Natural killer cell (primary cell): ENCODE measurements around the gene MYD88. TPM values are rescaled to one million over a fixed set of nuclear protein-coding genes. Genes with fewer than 3 reads are reported as not detected.
A peak's percentile ranks its signal among the peaks of the same experiment; 100 is the strongest.

Experiments
- ATAC-seq, 3 donors: fragments of 150-1000 bp in 2 of 3; fragments of 200-7000 bp in 1 of 3; cut with Tn5 transposase; 1 replicate in 1 of 3; 2 replicates in 2 of 3; pipeline ENCODE4 v1.10.0; 2021; ENCODE audit warnings: mild to moderate bottlenecking in 2 of 3, moderate library complexity in 2 of 3
- DNase-seq, 2 donors: peaks; one replicate each; pipeline versions ENCODE4 v3.0.0 to v3.0.0-alpha.2; 2013 to 2021; ENCODE audit warnings: mixed read lengths in 1 of 2
- H3K27ac ChIP-seq: one replicate; pipeline ENCODE4 v1.5.1; 2013; ENCODE audit warnings: mild to moderate bottlenecking, low read length
- H3K27me3 ChIP-seq: one replicate; pipeline ENCODE4 v1.6.1; 2013; ENCODE audit warnings: low read length; ENCODE audit not compliant: control insufficient read depth, insufficient read depth
- H3K36me3 ChIP-seq: one replicate; pipeline ENCODE4 v1.6.1; 2013; ENCODE audit warnings: low read length; ENCODE audit not compliant: control insufficient read depth, insufficient read depth
- H3K4me1 ChIP-seq: one replicate; pipeline ENCODE4 v1.6.1; 2013; ENCODE audit warnings: low read length; ENCODE audit not compliant: control insufficient read depth, insufficient read depth
- H3K4me3 ChIP-seq: one replicate; pipeline ENCODE4 v1.5.1; 2013; ENCODE audit warnings: low read length
- H3K9me3 ChIP-seq: one replicate; pipeline ENCODE4 v1.6.1; 2013; ENCODE audit warnings: low read length; ENCODE audit not compliant: control insufficient read depth, insufficient read depth
- H3K27ac Mint-ChIP-seq, 2 donors: one replicate each; pipeline ENCODE4 v1.8.0; 2022; ENCODE audit warnings: mild to moderate bottlenecking in 2 of 2, mixed read lengths in 2 of 2, moderate library complexity in 1 of 2
- H3K27me3 Mint-ChIP-seq, 2 donors: one replicate each; pipeline ENCODE4 v1.8.0; 2022; ENCODE audit warnings: low read depth in 2 of 2, mixed read lengths in 2 of 2
- H3K36me3 Mint-ChIP-seq: one replicate; pipeline ENCODE4 v1.8.0; 2022; ENCODE audit warnings: mixed read lengths
- H3K4me1 Mint-ChIP-seq, 2 donors: one replicate each; pipeline ENCODE4 v1.8.0; 2022; ENCODE audit warnings: mixed read lengths in 2 of 2
- H3K4me3 Mint-ChIP-seq: one replicate; pipeline ENCODE4 v1.8.0; 2022; ENCODE audit warnings: mild to moderate bottlenecking, moderate library complexity, mixed read lengths
- H3K9me3 Mint-ChIP-seq, 2 donors: one replicate each; pipeline ENCODE4 v1.8.0; 2022; ENCODE audit warnings: mixed read lengths in 2 of 2
- WGBS: methylation state at CpG from one replicate; pipeline ENCODE4 v1.1.7; 2013; ENCODE audit warnings: missing lambda C conversion rate; ENCODE audit not compliant: insufficient coverage; 5-methylcytosine and 5-hydroxymethylcytosine counted together
- intact Hi-C: fragments of 100-400 bp; cut with micrococcal nuclease; formaldehyde crosslinking; loops from one replicate; pipeline ENCODE4 v1.14.2; 2022
- total RNA-seq, 4 donors: library from RNA; stranded (reverse); fragments of 120-200 nt in 1 of 4; gene quantifications; one replicate each; pipeline versions ENCODE4 v1.2.3 to v1.2.4, GENCODE V29; 2013 to 2022
- TF ChIP-seq, protein P1 (sequence below): fragments of 200-600 bp; IDR thresholded peaks from one replicate; pipeline ENCODE4 v1.8.0; 2022; ENCODE audit warnings: antibody characterized with exemption

Gene MYD88
- total RNA-seq, 3 donors from 2014 or later (not counting 1 experiment from before 2014, with no cell fraction given): 60.5 to 71.0 (median 67.7) TPM

DNA sequence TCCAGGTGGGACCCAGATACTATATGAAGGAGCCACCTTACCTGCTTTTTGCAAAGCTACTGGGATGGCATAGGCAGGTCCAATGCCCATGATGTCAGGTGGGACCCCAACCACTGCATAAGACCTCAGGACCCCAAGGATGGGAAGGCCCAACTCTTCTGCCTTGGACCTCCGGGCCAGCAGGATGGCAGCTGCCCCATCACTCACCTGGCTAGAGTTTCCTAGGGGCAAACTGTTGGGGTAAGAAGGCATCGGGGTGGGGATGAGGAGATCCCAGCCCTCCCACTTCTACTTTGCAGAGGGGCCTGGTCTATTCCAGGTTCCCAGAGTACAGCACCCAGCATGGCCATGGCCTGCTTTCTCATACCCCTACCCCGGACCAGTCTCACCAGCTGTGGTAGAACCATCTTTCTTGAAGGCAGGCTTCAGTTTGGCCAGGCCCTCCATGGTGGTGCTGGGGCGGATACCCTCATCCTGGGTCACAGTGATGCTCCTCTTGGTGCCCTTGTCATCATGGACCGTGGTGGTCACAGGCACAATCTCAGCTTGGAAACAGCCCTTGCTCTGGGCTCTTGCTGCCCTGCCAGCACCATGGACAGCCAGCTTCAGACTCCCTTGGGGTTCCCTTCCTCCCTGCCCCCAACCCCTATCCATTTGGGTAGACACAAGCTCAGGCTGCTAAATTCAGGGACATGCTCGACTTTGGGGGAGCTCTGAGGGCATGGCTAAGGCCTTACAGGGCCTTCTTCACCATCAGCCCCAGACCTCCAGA, 12.2 kb upstream of the MYD88 start:
- Histone ChIP-seq H3K27me3 (no peaks in the 10 kb centered on the region), H3K4me3 (no peak overlapping the region), H3K4me1 (no peaks in the 10 kb centered on the region), H3K36me3 (peaks cover 84% of the 10 kb centered on the region), H3K27ac (no peak overlapping the region), H3K9me3 (no peaks in the 10 kb centered on the region)
- DNase-seq: no peak
- Mint-ChIP-seq H3K4me3 (no peak overlapping the region), H3K27ac (peak overlapping the region in 1 of 2 donors; percentile 66), H3K27me3 (no peaks in the 10 kb centered on the region), H3K4me1 (peaks cover 14 to 27% of the 10 kb centered on the region in 2 donors), H3K9me3 (no peaks in the 10 kb centered on the region), H3K36me3 (peaks cover 6% of the 10 kb centered on the region)
- TF ChIP-seq, protein P1, sequence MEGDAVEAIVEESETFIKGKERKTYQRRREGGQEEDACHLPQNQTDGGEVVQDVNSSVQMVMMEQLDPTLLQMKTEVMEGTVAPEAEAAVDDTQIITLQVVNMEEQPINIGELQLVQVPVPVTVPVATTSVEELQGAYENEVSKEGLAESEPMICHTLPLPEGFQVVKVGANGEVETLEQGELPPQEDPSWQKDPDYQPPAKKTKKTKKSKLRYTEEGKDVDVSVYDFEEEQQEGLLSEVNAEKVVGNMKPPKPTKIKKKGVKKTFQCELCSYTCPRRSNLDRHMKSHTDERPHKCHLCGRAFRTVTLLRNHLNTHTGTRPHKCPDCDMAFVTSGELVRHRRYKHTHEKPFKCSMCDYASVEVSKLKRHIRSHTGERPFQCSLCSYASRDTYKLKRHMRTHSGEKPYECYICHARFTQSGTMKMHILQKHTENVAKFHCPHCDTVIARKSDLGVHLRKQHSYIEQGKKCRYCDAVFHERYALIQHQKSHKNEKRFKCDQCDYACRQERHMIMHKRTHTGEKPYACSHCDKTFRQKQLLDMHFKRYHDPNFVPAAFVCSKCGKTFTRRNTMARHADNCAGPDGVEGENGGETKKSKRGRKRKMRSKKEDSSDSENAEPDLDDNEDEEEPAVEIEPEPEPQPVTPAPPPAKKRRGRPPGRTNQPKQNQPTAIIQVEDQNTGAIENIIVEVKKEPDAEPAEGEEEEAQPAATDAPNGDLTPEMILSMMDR: no peak
- no peak for ATAC-seq
- 97% methylated on average over 4 of the region's 6 CpGs for WGBS
- intact Hi-C loops: no loop called here

DNA sequence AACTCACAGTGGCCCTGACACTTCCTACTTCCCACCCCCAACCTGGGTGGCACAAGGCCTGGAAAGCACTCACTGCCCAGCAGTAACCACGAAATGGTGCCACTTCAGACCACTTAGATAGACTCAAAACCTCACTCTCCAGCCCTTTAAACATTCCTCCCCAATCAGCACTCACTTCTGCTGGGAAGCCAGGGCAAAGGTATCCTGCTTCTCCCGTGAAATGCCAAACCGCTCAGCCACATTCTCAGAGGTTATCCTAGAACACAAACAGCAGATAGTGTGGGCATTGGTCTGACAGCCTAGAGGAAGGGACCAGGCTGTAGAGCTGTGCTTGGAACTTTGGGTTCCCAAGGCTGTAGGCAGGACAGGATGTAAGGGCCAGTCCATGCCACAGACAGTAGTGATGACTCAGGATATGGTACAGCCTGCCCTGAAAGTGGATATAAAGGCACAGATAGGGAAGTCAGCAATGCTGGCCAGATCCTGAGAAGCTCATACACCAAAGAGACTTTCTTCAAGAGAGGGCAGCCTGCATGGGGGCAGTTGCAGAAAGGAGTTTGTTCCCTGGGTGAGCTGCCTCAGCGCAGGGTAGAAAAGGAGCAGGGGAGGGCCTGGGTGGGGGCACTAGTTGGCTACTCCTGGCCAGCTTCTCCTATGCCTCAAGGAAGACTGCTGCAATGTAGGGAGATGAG, 10.7 kb upstream of the MYD88 start:
- 97% methylated on average over 4 of the region's 4 CpGs for WGBS
- peak overlapping the region in 1 of 2 donors; percentile 20 for H3K27ac Mint-ChIP-seq
- H3K9me3 Mint-ChIP-seq: no peaks in the 10 kb centered on the region
- ATAC-seq (no peak), DNase-seq (no peak)
- no peak overlapping the region for H3K27ac ChIP-seq
- H3K9me3 ChIP-seq: no peaks in the 10 kb centered on the region
- H3K36me3 ChIP-seq: peaks cover 82% of the 10 kb centered on the region
- H3K4me1 ChIP-seq: no peaks in the 10 kb centered on the region
- intact Hi-C loops: no loop called here
- no peak overlapping the region for H3K4me3 Mint-ChIP-seq
- H3K4me3 ChIP-seq: no peak overlapping the region
- H3K27me3 Mint-ChIP-seq: no peaks in the 10 kb centered on the region
- H3K27me3 ChIP-seq: no peaks in the 10 kb centered on the region
- TF ChIP-seq, protein P1: no peak
- peaks cover 6% of the 10 kb centered on the region for H3K36me3 Mint-ChIP-seq
- peaks cover 14 to 27% of the 10 kb centered on the region in 2 donors for H3K4me1 Mint-ChIP-seq

DNA sequence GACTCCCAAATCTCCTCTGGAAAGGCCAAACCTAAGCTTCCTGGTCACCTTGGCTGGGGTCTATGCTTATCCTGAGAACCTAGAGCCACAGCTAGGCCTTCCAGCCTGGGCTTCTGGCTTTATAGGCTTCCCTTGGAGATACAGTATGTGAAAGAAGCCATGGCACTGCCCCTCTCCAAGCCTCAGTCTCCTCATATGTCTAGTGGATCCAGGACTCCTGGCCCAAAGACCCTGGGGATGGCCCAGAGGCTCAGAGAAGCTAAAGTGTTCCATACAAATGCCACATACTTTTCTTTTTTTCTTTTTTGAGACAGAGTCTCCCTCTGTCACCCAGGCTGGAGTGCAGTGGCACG, 10.2 kb upstream of the MYD88 start:
- Histone ChIP-seq H3K36me3 (peaks cover 81% of the 10 kb centered on the region), H3K27ac (no peak overlapping the region), H3K4me1 (no peaks in the 10 kb centered on the region), H3K27me3 (no peaks in the 10 kb centered on the region), H3K9me3 (no peaks in the 10 kb centered on the region), H3K4me3 (no peak overlapping the region)
- WGBS: 100% methylated on average over 1 of the region's 1 CpG
- Mint-ChIP-seq H3K4me1 (peaks cover 14 to 27% of the 10 kb centered on the region in 2 donors), H3K27ac (no peak overlapping the region), H3K36me3 (peaks cover 6% of the 10 kb centered on the region), H3K27me3 (no peaks in the 10 kb centered on the region), H3K4me3 (no peak overlapping the region), H3K9me3 (no peaks in the 10 kb centered on the region)
- intact Hi-C loops: no loop called here
- DNase-seq (no peak), ATAC-seq (no peak)
- TF ChIP-seq, protein P1: no peak
